GM19372 (cell line): ENCODE results near the gene CDK5.

Experiments used
- ATAC-seq: cut with Tn5 transposase; IDR thresholded peaks from one replicate; pipeline ENCODE4 v1.9.1; 2021; ENCODE audit warnings: mild to moderate bottlenecking, low read depth, moderate library complexity; ENCODE audit not compliant: unreplicated experiment

CDK5 gene

GRCh38 chr7:151006590-151007300, 51.0 kb downstream of the CDK5 start:
- ATAC-seq = no peak

- no peak for ATAC-seq
These were observed 52.1 kb downstream of the CDK5 start for GRCh38 chr7:151005566-151005965.
